ENCODE measurements around the gene RAC2. TPM values are rescaled to one million over a fixed set of nuclear protein-coding genes. Genes with fewer than 3 reads are reported as not detected.

RAC2 gene
- total RNA-seq, 4 donors from 2014 or later = 1.9 to 3.9 (median 3.0) TPM

DNA sequence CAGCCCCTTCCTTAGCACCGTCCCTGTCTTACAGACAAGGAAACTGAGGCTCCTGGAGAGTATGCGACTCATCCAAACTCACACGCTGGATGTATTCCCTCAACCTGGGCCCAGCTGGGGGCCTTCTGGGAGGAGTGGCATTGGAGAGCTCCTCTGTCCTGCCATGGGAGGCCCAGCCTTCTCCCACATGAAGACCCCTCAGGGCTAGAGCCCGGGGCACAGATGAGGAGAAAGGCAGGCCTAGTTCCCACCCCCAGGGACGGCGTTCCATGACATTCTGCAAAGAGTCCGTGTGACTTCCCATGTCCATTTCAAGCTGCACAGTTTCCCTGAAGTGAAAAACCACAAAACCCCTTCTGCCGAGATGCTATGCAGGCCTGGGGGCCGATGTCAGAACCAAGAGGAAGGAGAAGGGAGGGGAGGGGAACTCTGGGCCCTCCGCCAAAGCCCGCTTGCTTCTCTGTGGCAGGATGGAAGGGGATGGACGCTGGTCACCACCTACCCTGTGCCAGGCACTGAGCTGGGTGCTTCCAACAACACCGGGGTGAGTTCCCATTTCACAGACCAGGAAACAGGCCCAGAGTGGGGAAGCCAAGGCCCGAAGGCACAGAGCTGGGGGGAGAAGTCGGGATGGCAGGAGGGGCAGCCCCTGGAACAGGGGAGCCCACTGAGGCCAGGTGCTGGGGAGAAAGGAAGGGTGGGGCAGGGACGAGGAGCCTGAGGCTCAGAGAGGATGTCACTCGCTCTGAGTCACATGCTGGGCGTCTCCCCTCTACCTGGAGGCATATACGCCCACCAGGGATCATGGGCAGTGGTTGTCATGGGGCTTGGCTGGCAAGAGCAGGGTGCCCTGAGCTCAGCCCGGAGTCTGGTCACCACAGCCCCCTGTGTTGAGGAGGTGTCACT, 15.7 kb downstream of the RAC2 start:
- 47% methylated on average over 8 of the region's 20 CpGs for WGBS
- no peak for DNase-seq (ENCODE audit: low spot score in 2 of 2)
- TF ChIP-seq EP300 (IDR thresholded peaks at IDR 0.05) = no peak
- H3K27ac ChIP-seq = peak overlapping the region; percentile 34
- H3K4me3 ChIP-seq = no peak overlapping the region
- H3K4me1 ChIP-seq = peaks cover 24% of the 10 kb centered on the region
- H3K36me3 ChIP-seq = no peaks in the 10 kb centered on the region
- no peaks in the 10 kb centered on the region for H3K9me3 ChIP-seq
- H3K27me3 ChIP-seq = peaks cover 8% of the 10 kb centered on the region

GRCh38 chr22:37226514-37226913, 17.6 kb downstream of the RAC2 start:
- H3K9me3 ChIP-seq = no peaks in the 10 kb centered on the region
- WGBS = 89% methylated on average over 13 of the region's 14 CpGs
- TF ChIP-seq POLR2A (IDR thresholded peaks at IDR 0.05) = no peak
- no peak for TF ChIP-seq EP300 (IDR thresholded peaks at IDR 0.05)
- TF ChIP-seq POLR2AphosphoS5 (IDR thresholded peaks at IDR 0.05) = no peak
- TF ChIP-seq, protein P1, sequence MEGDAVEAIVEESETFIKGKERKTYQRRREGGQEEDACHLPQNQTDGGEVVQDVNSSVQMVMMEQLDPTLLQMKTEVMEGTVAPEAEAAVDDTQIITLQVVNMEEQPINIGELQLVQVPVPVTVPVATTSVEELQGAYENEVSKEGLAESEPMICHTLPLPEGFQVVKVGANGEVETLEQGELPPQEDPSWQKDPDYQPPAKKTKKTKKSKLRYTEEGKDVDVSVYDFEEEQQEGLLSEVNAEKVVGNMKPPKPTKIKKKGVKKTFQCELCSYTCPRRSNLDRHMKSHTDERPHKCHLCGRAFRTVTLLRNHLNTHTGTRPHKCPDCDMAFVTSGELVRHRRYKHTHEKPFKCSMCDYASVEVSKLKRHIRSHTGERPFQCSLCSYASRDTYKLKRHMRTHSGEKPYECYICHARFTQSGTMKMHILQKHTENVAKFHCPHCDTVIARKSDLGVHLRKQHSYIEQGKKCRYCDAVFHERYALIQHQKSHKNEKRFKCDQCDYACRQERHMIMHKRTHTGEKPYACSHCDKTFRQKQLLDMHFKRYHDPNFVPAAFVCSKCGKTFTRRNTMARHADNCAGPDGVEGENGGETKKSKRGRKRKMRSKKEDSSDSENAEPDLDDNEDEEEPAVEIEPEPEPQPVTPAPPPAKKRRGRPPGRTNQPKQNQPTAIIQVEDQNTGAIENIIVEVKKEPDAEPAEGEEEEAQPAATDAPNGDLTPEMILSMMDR (IDR thresholded peaks at IDR 0.05) = no peak
- H3K4me3 ChIP-seq = no peak overlapping the region
- H3K27ac ChIP-seq = no peak overlapping the region
- H3K4me1 ChIP-seq = peaks cover 24% of the 10 kb centered on the region
- no peak for DNase-seq (ENCODE audit: low spot score in 2 of 2)
- peaks cover 5% of the 10 kb centered on the region for H3K27me3 ChIP-seq
- no peaks in the 10 kb centered on the region for H3K36me3 ChIP-seq

GRCh38 chr22:37226087-37226486, 18.0 kb downstream of the RAC2 start:
- no peak overlapping the region for H3K4me3 ChIP-seq
- H3K27ac ChIP-seq = no peak overlapping the region
- DNase-seq (ENCODE audit: low spot score in 2 of 2) = no peak
- WGBS = 87% methylated on average over 2 of the region's 4 CpGs
- no peaks in the 10 kb centered on the region for H3K36me3 ChIP-seq
- TF ChIP-seq, protein P1 (IDR thresholded peaks at IDR 0.05) = no peak
- no peak for TF ChIP-seq EP300 (IDR thresholded peaks at IDR 0.05)
- TF ChIP-seq POLR2A (IDR thresholded peaks at IDR 0.05) = no peak
- TF ChIP-seq POLR2AphosphoS5 (IDR thresholded peaks at IDR 0.05) = no peak
- H3K9me3 ChIP-seq = no peaks in the 10 kb centered on the region
- H3K27me3 ChIP-seq = peaks cover 4% of the 10 kb centered on the region
- peaks cover 24% of the 10 kb centered on the region for H3K4me1 ChIP-seq

- H3K27me3 ChIP-seq = no peaks in the 10 kb centered on the region
- 41% methylated on average over 7 of the region's 8 CpGs for WGBS
- peaks cover 24% of the 10 kb centered on the region for H3K4me1 ChIP-seq
- no peaks in the 10 kb centered on the region for H3K36me3 ChIP-seq
- TF ChIP-seq POLR2AphosphoS5 (IDR thresholded peaks at IDR 0.05) (no peak), POLR2A (IDR thresholded peaks at IDR 0.05) (no peak)
- TF ChIP-seq, protein P1 (IDR thresholded peaks at IDR 0.05) = no peak
- no peak overlapping the region for H3K27ac ChIP-seq
- no peak overlapping the region for H3K4me3 ChIP-seq
- DNase-seq (ENCODE audit: low spot score in 2 of 2) = no peak
- no peaks in the 10 kb centered on the region for H3K9me3 ChIP-seq
Observed at GRCh38 chr22:37225481-37225880, 18.6 kb downstream of the RAC2 start.

- peaks cover 20% of the 10 kb centered on the region for H3K4me1 ChIP-seq
- H3K27me3 ChIP-seq = no peaks in the 10 kb centered on the region
- no peaks in the 10 kb centered on the region for H3K9me3 ChIP-seq
- no peak for DNase-seq (ENCODE audit: low spot score in 2 of 2)
- 71% methylated on average over 8 of the region's 8 CpGs for WGBS
- H3K27ac ChIP-seq = no peak overlapping the region
- TF ChIP-seq POLR2AphosphoS5 (IDR thresholded peaks at IDR 0.05) (no peak), EP300 (IDR thresholded peaks at IDR 0.05) (no peak), POLR2A (IDR thresholded peaks at IDR 0.05) (no peak)
- TF ChIP-seq, protein P1 (IDR thresholded peaks at IDR 0.05) = no peak
- no peak overlapping the region for H3K4me3 ChIP-seq
- no peaks in the 10 kb centered on the region for H3K36me3 ChIP-seq
Observed at GRCh38 chr22:37224757-37225420, 19.2 kb downstream of the RAC2 start.
